Ovary (tissue), 10 donors: ENCODE data around the gene TRIM41. TPM values are rescaled to one million over a fixed set of nuclear protein-coding genes. Genes with fewer than 3 reads are reported as not detected.
"Not testable (repeated sequence)": the region's sequence is repeated elsewhere in the genome, so short reads cannot be mapped to it uniquely, and the experiment has no call there.

ENCODE experiments used
- DNase-seq, 5 donors: peaks; one replicate each; pipeline ENCODE4 v3.0.0-alpha.2; 2019 to 2020
- H3K27ac ChIP-seq, 2 donors: fragments of 200-600 bp; one replicate each; pipeline versions ENCODE4 v1.5.1 to v1.8.0; 2019 to 2022
- H3K27me3 ChIP-seq: fragments of 200-600 bp; one replicate; pipeline ENCODE4 v1.8.0; 2022
- H3K36me3 ChIP-seq: fragments of 200-600 bp; sonication (generic); one replicate; pipeline ENCODE4 v1.5.1; 2019
- H3K4me1 ChIP-seq: one replicate; pipeline ENCODE4 v1.8.1; 2013; ENCODE audit warnings: mild to moderate bottlenecking, moderate library complexity; ENCODE audit not compliant: insufficient read depth
- H3K4me3 ChIP-seq: fragments of 200-600 bp; sonication (generic); one replicate; pipeline ENCODE4 v1.5.1; 2017
- H3K9me3 ChIP-seq, 2 donors: fragments of 200-600 bp in 1 of 2; sonication (generic) in 1 of 2; one replicate each; pipeline versions ENCODE4 v1.5.1 to v1.8.1; 2013 to 2019; ENCODE audit warnings: mild to moderate bottlenecking in 1 of 2, moderate library complexity in 1 of 2
- EP300 ChIP-seq: sonication (generic); formaldehyde crosslinking; IDR thresholded peaks from one replicate; pipeline ENCODE4 v1.6.1; 2017; ENCODE audit warnings: antibody characterized with exemption
- POLR2A ChIP-seq: fragments of 450-650 bp; IDR thresholded peaks from one replicate; pipeline ENCODE4 v1.6.1; 2017; ENCODE audit warnings: antibody characterized with exemption, mild to moderate bottlenecking, moderate library complexity
- WGBS, 3 donors: extraction: QIAGEN DNeasy Blood & Tissue Kit in 1 of 3; methylation state at CpG; one replicate each; pipeline versions ENCODE4 v1.1.5 to v1.1.7; 2013 to 2017; 5-methylcytosine and 5-hydroxymethylcytosine counted together
- intact Hi-C, 4 donors: fragments of 100-400 bp; cut with DNase I; formaldehyde crosslinking; loops; one replicate each; pipeline versions ENCODE4 v1.11.0 to v1.15.1; 2022 to 2023
- long read RNA-seq, 3 donors: library from polyadenylated mRNA in 2 of 3; unstranded in 2 of 3; transcript quantifications; one replicate each; pipeline ENCODE4 v2.0.0 and lab custom pipeline, GENCODE V29; 2021 to 2026
- polyA plus RNA-seq, 2 donors: library from polyadenylated mRNA; stranded (reverse); fragments of 200-250 nt in 1 of 2; fragments of 350-450 nt in 1 of 2; fragmentation: Illumina TruSeq in 1 of 2; extraction: RNeasy Lipid Tissue Mini Kit (QIAGEN cat#74804) in 1 of 2; gene quantifications; one replicate each; pipeline ENCODE4 v1.2.3, GENCODE V29; 2013 to 2014
- total RNA-seq, 7 donors: library from RNA; depleted of rRNA in 2 of 7; stranded (reverse); fragments of >200 nt in 2 of 7; fragmentation: NEBNext Ultra II Directional in 3 of 7; extraction: Animal tissue kit (Norgen Biotek cat#: 25700) in 3 of 7; gene quantifications; one replicate each; pipeline versions ENCODE4 v1.1.0 to v1.2.4, GENCODE V29; 2016 to 2023
- TF ChIP-seq, protein P1 (sequence below), 3 donors: fragments of 450-650 bp in 2 of 3; fragments of 200-600 bp in 1 of 3; IDR thresholded peaks; one replicate each; pipeline versions ENCODE4 v1.5.1 to v1.8.0; 2016 to 2022; ENCODE audit warnings: antibody characterized with exemption in 3 of 3, mild to moderate bottlenecking in 1 of 3
- donor health status: DM: no; HTN: no; CAD: no; lungs with moderate emphysema.
- donor health status: DM: no; HTN: no; CAD: no.
- donor health status: Bipolar disorder and iron deficiency.
- donor health status: DM: yes; HTN: yes; CAD: no.
- donor health status: DM: no; HTN: no; CAD: no.
- donor health status: DM: yes; HTN: yes; CAD: no.

Gene TRIM41
- total RNA-seq: 10 to 100 TPM in 6 of 7 donors, 1 to 10 TPM in 1; 8.2 to 22.7 (median 17.6) TPM
- polyA plus RNA-seq: 10 to 100 TPM; 11.1 to 13.2 TPM
- long read RNA-seq, donor 1, partial matches to known transcripts: 0 of 6 reads
- long read RNA-seq, donor 1, other reads (novel, unspliced or antisense): 6 of 6 reads
- long read RNA-seq, donor 2, partial matches to known transcripts: 3,657 of 3,985 reads
- long read RNA-seq, donor 2, other reads (novel, unspliced or antisense): 324 of 3,985 reads
- long read RNA-seq, donor 3, partial matches to known transcripts: 0 of 14 reads
- long read RNA-seq, donor 3, other reads (novel, unspliced or antisense): 9 of 14 reads

DNA sequence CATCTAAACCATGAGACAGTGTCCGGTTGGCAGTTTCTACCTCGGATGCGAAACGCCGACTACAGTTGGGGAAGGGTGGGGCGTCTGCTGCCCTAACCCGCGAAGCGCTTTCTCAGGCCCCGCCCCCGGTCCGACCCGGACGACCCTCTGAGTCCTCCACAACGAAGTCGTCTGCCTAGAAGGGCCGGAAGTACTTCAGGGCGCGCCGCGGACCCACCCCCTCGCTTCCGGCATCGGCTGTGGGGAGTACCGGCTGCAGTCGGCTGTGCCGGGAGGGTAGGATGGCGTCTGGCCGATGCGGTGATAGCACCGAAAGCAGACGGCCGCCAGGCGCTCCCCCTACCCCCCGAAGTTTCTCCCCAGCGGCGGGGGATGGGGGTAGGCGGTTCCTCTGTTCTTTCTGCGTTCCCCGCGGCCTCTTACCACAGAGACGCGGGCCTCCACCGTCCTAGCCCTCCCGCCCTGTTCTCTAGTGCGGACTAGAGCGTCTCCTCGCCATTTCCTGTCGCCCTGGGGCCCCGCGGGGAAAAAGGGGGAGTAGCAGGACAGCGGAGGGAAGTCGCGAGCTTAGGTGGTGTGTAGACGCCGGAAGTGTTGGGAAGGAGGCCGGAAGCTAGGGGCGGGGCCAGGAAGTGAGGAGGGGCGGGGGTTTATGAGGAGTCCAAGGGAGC lies at the start of gene TRIM41:
TSS of gene TRIM41 (plus strand) at position 224 of the 671 bp plus-strand sequence. CDS start 719 bp downstream, outside the sequence.
- intact Hi-C loops: loop anchor here in 1 of 4 donors (2.0 to 5.0 kb wide), 2 partner anchors 20 to 36 kb away; partner anchors contain the start of gene RACK1
- peak within 1 kb of the TSS; percentile 86 for H3K4me3 ChIP-seq
- WGBS, 3 donors: 0 to 1% (median 1%) methylated on average over 59 of the region's 59 CpGs

DNA sequence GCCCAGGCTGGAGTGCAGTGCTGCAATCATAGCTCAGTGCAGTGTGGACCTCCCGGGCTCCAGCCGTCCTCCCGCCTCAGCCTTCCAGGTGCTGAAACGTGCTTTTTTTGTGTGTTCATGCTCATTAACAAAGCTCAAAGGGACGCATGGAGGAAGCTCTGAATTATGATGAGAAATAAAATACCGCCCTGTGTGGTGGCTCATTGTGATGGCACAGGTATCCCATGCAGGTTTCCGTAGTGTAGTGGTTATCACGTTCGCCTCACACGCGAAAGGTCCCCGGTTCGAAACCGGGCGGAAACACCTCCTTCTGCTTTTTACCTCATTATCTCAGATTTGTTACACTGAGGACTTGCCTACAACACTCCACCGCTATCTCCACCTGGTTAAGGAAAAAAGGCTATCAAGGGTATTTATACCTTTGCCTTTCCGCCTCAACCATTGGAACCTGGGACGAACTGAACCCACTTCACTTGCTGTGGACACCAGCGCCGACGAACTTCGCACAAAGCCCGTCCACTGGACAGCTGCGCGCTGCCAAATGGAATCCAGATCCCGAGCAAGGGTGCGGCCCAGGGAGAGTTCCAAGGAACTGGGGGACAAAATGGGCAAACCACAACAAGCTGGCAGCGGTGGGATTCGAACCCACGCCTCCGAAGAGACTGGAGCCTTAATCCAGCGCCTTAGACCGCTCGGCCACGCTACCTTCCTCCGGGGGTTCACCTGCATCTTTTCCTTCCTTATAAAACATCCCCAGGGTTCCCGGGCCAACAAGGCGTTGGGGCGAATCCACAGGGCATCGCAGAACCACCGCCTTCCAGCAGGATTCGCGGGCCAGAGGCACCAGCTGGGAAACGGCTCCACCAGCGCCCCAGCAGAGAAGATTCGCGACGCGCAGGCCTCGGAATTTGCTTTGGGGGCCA lies 49.4 kb upstream of the TRIM41 start:
- TF ChIP-seq, protein P1, sequence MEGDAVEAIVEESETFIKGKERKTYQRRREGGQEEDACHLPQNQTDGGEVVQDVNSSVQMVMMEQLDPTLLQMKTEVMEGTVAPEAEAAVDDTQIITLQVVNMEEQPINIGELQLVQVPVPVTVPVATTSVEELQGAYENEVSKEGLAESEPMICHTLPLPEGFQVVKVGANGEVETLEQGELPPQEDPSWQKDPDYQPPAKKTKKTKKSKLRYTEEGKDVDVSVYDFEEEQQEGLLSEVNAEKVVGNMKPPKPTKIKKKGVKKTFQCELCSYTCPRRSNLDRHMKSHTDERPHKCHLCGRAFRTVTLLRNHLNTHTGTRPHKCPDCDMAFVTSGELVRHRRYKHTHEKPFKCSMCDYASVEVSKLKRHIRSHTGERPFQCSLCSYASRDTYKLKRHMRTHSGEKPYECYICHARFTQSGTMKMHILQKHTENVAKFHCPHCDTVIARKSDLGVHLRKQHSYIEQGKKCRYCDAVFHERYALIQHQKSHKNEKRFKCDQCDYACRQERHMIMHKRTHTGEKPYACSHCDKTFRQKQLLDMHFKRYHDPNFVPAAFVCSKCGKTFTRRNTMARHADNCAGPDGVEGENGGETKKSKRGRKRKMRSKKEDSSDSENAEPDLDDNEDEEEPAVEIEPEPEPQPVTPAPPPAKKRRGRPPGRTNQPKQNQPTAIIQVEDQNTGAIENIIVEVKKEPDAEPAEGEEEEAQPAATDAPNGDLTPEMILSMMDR (IDR thresholded peaks at IDR 0.05): no peak
- TF ChIP-seq POLR2A: no peak
- TF ChIP-seq EP300: no peak
- Histone ChIP-seq H3K27ac (no peak overlapping the region), H3K27me3 (peaks cover 6% of the 10 kb centered on the region), H3K9me3 (no peaks in the 10 kb centered on the region), H3K36me3 (no peaks in the 10 kb centered on the region), H3K4me1 (no peaks in the 10 kb centered on the region), H3K4me3 (no peak overlapping the region)
- WGBS, 3 donors: 3 to 4% (median 3%) methylated on average over 49 to 50 of the region's 50 CpGs
- intact Hi-C loops: no loop called here
- DNase-seq: no peak

More for the DNA sequence above, at the start of gene TRIM41:
- TF ChIP-seq EP300 (peak; percentile 51), POLR2A (peak; percentile 95)
- TF ChIP-seq, protein P1 (IDR thresholded peaks at IDR 0.05): peak in 1 of 3 donors; percentile 7
- H3K27ac ChIP-seq: peak within 1 kb of the TSS; percentile 77 to 97
- peaks cover 6% of the 10 kb centered on the region for H3K4me1 ChIP-seq
- peak; percentile 98 to 100 (median 99) for DNase-seq
- no peaks in the 10 kb centered on the region for H3K36me3 ChIP-seq
- H3K27me3 ChIP-seq: no peaks in the 10 kb centered on the region
- no peaks in the 10 kb centered on the region for H3K9me3 ChIP-seq

DNA sequence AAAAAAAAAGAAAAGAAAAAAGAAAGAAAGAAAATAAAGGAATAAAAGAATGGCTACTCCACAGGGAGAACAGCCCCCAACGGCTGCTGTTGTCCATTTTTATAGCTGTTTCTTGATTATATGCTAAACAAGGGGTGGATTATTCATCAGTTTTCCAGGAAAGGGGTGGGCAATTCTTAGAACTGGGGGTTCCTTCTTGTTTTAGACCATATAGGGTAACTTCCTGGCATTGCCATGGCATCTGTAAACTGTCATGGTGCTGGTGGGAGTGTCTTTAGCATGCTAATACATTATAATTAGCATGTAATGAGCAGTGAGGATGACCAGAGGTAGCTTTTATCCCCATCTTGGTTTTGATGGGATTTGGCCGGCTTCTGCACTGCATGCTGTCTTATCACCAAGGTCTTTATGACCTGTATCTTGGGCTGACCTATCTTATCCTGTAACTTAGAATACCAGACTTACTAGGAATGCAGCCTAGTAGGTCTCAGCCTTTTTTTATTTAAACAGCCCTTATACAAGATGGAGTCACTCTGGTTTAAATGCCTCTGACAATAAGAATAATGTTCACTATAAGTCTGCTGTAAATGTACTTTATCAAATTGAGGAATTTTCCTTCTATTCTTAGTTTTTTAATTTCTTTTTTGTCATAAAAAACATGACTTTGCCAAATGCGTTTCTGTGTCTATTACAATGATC lies 46.7 kb upstream of the TRIM41 start:
- H3K9me3 ChIP-seq: no peaks in the 10 kb centered on the region
- no peak overlapping the region for H3K27ac ChIP-seq
- H3K4me3 ChIP-seq: no peak overlapping the region
- no peak for TF ChIP-seq EP300
- no peak for TF ChIP-seq POLR2A
- TF ChIP-seq, protein P1 (IDR thresholded peaks at IDR 0.05): no peak
- peaks cover 6% of the 10 kb centered on the region for H3K27me3 ChIP-seq
- WGBS, 3 donors: 49 to 55% (median 54%) methylated on average over 3 of the region's 3 CpGs
- no peak for DNase-seq
- H3K4me1 ChIP-seq: no peaks in the 10 kb centered on the region
- intact Hi-C loops: no loop called here
- H3K36me3 ChIP-seq: no peaks in the 10 kb centered on the region

DNA sequence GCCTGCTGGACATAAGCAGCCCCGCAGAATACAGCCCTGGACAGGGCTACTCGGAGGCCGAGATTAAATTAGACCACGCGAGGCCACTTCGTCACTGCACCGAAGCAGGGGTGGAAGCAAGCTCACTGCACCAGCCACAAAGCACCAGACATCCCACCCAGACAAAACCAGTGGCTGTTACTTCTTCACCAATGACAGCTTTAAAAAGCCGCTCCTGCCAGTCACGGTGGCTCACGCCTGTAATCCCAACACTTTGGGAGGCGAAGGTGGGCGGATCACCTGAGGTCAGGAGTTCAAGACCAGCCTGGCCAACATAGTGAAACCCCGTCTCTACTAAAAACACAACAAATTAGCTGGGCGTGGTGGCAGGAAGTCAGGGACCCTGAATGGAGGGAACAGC lies 45.5 kb upstream of the TRIM41 start:
- H3K27me3 ChIP-seq, DNase-seq, H3K4me1 ChIP-seq, H3K4me3 ChIP-seq, H3K27ac ChIP-seq, intact Hi-C loops, H3K9me3 ChIP-seq, H3K36me3 ChIP-seq: not testable (repeated sequence)
- WGBS, 3 donors: 61 to 71% (median 68%) methylated on average over 14 of the region's 14 CpGs
